GM19372 (cell line): ENCODE results near the gene LUC7L3.

Experiments
- ATAC-seq: cut with Tn5 transposase; IDR thresholded peaks from one replicate; pipeline ENCODE4 v1.9.1; 2021; ENCODE audit warnings: mild to moderate bottlenecking, low read depth, moderate library complexity; ENCODE audit not compliant: unreplicated experiment

The LUC7L3 gene

DNA sequence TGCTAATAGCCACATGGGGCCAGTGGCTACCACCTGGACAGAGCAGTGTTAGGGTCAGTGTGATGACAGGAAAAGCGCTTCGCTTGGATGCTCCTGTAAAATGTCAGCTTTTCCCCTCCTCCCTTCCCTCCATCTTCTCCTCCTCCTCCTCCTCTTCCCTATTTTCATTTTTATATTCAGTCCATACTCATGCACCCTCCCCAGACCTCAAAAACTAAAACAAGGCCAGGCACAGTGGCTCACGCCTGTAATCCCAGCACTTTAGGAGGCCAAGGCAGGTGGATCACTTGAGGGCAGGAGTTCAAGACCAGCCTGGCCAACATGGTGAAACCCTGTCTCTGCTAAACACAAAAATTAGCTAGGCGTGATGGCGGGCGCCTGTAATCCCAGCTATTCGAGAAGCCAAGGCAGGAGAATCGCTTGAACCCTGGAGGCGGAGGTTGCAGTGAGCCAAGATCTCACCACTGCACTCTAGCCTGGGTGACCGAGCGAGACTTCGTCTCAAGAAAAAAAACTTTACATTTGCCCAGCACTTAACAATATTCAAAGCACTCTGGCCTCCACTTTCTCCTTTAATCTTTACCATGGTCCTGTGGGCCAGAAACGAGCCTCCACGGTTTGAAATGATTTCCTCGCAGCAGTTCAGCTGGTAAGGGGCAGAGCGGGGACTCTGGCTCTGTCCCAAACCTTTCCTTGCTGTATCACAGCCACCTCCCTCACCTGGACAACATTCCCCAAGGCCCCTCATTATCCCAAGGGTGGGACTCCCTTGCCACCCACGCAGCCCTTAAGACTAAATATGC, 33.5 kb upstream of the LUC7L3 start:
- ATAC-seq, result no peak

GRCh38 chr17:50686494-50687199, 32.8 kb upstream of the LUC7L3 start:
- no peak for ATAC-seq

GRCh38 chr17:50687200-50688066, 32.0 kb upstream of the LUC7L3 start:
- ATAC-seq, result no peak

GRCh38 chr17:50688245-50688644, 31.2 kb upstream of the LUC7L3 start:
- ATAC-seq, result no peak

DNA sequence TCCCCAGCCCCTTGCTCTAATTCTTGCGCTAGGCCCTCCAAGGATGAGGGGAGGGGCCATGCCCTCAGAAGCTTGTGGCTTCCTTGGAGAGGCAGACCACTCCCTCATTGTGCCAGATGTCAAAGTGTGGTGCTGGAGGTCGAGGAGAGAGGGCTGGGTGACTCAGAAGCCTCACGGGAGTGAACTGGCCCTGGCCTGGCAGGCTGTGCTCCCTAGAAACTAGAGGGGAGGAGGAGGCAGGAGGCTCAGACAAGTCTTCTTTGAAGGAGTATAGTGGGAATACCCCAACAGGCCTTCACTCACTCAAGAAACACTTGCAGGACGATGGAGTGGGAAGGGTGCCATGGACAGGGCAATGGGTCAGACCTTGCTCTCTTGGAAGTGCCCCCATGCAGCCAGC, 30.2 kb upstream of the LUC7L3 start:
- no peak for ATAC-seq

- ATAC-seq, result no peak
Measured at GRCh38 chr17:50689956-50690886, 29.2 kb upstream of the LUC7L3 start.

DNA sequence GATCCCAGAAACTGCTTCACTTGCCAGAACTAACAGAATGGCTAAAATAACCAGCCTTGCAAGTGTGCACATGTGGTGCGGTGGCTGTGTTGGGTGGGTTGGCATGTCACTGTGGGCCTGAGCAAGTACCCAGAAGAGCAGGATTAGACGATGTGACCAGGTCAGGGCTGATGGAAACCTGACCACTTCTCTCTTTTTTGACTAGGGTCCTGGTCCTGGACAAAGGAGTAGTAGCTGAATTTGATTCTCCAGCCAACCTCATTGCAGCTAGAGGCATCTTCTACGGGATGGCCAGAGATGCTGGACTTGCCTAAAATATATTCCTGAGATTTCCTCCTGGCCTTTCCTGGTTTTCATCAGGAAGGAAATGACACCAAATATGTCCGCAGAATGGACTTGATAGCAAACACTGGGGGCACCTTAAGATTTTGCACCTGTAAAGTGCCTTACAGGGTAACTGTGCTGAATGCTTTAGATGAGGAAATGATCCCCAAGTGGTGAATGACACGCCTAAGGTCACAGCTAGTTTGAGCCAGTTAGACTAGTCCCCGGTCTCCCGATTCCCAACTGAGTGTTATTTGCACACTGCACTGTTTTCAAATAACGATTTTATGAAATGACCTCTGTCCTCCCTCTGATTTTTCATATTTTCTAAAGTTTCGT, 28.4 kb upstream of the LUC7L3 start:
- ATAC-seq, result no peak

GRCh38 chr17:50691550-50692447, 27.6 kb upstream of the LUC7L3 start:
- ATAC-seq, result no peak

- no peak for ATAC-seq
Measured at GRCh38 chr17:50692448-50693035, 26.9 kb upstream of the LUC7L3 start.

DNA sequence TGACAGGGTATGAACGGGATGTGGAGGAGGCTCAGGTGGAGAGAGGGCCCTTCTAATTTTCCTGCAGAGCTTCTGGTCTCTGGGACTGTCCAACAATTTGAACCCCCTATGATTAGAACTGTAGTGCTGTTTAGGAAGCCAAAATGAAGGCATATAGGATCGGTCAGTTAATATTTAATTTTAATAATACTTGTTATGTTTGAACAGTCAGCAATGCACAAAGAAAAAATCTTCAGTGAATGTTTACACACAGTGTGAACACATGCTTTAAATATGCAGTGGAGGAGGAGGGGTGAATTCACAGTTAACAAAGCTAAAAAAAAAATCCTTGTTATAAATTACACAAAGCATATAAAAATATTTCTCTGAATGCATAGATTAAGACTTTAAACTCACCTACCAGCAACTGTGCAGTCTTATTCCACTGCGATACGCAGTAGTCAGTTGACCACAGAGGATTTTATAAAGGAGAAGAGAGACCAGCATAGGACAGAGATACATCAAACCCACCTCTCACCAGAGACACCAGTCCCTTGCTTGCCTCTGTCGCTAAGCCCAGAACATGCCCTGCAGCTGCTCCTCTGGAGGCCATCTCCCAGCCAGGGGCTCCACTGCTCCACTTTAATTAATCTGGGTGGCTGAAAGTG, 26.2 kb upstream of the LUC7L3 start:
- no peak for ATAC-seq

GRCh38 chr17:50696365-50696879, 23.0 kb upstream of the LUC7L3 start:
- ATAC-seq, result no peak

GRCh38 chr17:50697062-50697461, 22.3 kb upstream of the LUC7L3 start:
- ATAC-seq, result no peak

DNA sequence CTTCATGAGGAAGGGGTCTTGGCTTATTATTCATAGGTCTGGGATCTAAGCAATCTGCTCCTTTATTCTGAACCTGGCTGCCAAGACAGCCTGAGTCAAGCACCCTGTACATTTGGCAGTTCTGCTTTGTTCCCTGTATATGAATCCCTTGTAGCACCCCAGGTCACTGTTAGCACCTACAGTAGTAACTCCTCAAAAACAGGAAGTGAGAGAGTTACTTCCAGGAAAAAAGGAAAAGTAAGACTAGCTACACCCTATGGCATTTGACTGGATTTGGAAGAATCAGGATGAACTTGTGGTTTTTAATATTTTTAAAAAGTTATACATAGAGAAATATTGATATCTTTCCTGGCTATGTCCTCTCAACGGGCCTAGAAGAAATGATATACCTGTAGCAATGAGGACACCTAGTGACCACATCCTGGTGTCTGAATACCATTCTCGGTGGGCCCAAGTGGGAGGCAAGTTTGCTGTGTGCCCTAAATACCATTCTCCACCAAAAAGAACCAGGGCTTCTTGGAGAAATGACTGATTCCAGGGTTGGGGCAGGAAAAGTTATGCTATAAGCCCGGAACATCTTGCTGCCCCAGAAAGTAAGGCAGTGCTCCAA, 21.6 kb upstream of the LUC7L3 start:
- ATAC-seq, result no peak

DNA sequence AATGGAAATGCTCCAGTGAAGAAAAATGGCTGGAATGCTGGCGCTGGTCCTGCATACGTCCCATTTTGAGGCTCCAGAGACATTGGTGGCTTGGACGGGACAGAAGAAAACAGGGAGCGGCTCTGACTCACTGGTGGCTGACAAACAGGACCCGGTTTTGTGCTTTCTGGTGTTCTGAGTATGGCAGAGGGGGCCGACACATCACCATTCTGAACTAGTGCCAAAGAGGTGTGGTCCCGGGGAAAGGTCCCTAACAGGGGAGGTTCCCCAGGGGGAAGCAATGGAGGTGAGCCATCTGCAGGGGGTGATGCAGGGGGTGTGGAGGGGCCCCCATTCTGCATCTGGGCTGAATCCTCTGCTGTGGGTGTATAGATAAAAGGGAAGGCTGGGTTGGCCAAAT, 20.0 kb upstream of the LUC7L3 start:
- no peak for ATAC-seq

DNA sequence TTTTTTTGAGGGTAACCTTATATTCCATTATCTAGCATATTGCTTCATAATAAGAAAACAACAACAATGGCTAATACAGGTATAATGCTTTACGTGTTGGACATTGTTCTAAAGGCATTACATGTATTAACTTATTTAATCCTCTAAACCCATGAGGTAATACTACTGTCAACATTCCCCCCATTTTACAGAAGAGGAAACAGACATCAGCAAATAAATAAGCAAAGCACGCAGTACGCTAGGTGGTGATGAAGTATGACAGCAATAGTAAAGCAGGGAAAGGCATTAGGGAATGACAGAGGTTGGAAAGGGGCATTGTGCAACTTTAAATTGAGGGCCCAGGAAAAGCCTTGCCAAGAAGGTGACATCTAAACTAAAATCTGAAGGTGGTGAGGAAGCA, 16.2 kb upstream of the LUC7L3 start:
- ATAC-seq, result no peak

DNA sequence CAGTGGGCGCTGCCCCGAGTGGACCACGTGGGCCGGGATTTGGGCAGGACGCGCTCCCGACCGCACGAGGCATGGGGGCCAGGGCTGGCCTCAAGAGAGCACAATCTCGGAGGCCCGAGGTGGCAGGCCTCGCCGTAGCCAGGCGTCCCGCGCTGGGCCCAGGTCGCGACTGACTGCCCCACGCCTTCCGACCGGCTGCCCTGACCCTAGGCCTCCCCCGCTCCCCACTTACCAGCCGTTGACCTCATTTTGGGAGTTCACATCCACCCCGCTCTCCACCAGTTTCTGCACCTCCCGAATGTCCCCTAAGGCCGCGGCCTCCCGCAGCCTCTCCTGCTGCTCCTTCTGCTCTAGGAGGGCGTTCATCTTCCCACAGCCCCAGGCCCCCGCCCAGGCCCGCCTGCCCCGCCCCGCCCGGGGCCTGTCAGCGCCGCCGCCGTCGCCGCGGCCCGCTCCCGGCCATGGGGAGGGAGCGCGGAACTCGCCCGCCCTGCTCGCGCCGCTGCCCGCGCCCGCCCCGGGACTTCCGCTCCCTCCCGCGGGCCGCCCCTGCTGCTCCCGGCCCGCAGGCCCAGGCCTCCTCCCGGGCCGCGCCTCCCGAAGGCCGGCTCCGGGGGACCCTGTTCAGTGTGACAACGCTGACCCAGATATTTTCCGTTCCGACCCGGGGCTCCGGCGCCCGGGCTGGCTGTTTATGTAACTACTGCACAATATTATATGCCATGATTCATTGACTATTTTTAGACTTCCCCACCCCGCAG, 11.9 kb upstream of the LUC7L3 start, which contains the start of gene ANKRD40:
Gene ANKRD40 (minus strand): TSS at position 626 of the 761 bp plus-strand sequence. CDS start 260 bp downstream, at position 366.
- peak; percentile 71 for ATAC-seq
